GM21717 (cell line): ENCODE measurements around the gene C4B.
"Not testable (repeated sequence)": the region's sequence is repeated elsewhere in the genome, so short reads cannot be mapped to it uniquely, and the experiment has no call there.

Experiments
- ATAC-seq: cut with Tn5 transposase; IDR thresholded peaks from one replicate; pipeline ENCODE4 v1.9.1; 2021; ENCODE audit warnings: mild to moderate bottlenecking, moderate library complexity; ENCODE audit not compliant: unreplicated experiment

C4B gene

GRCh38 chr6:32035283-32036013 is 20.9 kb downstream of the C4B start:
- ATAC-seq = not testable (repeated sequence)

DNA sequence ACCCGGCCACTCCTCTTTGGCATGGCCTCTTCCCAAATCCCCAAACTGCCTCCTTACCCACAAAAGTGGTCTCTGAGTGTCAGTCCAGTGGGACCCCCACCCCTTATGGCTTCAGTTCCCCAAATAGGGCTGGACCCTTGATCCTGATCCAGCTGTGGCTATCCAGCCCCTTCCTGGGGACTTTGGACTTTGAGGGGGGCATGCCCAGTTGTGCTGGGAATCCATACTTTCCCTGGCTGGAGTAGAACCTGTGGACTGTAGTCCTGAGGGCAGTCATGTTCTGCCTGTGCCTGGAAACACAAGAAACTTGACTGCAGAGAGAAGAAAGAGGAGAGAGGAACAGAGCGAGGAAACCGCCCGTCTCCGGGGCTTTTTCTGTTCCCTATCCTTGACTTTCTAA is 22.5 kb downstream of the C4B start:
- not testable (repeated sequence) for ATAC-seq

- ATAC-seq = not testable (repeated sequence)
Measured at GRCh38 chr6:32037598-32038524, 23.3 kb downstream of the C4B start, which contains the start of gene CYP21A2. TSS of gene CYP21A2 (plus strand) at chr6:32038415. CDS start at chr6:32038423, 8 bp downstream.

- not testable (repeated sequence) for ATAC-seq
Measured at GRCh38 chr6:32038878-32039277, 24.3 kb downstream of the C4B start.

DNA sequence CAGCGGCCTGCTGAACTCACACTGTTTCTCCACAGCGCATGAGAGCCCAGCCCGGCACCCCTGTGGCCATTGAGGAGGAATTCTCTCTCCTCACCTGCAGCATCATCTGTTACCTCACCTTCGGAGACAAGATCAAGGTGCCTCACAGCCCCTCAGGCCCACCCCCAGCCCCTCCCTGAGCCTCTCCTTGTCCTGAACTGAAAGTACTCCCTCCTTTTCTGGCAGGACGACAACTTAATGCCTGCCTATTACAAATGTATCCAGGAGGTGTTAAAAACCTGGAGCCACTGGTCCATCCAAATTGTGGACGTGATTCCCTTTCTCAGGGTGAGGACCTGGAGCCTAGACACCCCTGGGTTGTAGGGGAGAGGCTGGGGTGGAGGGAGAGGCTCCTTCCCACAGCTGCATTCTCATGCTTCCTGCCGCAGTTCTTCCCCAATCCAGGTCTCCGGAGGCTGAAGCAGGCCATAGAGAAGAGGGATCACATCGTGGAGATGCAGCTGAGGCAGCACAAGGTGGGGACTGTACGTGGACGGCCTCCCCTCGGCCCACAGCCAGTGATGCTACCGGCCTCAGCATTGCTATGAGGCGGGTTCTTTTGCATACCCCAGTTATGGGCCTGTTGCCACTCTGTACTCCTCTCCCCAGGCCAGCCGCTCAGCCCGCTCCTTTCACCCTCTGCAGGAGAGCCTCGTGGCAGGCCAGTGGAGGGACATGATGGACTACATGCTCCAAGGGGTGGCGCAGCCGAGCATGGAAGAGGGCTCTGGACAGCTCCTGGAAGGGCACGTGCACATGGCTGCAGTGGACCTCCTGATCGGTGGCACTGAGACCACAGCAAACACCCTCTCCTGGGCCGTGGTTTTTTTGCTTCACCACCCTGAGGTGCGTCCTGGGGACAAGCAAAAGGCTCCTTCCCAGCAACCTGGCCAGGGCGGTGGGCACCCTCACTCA is 25.0 kb downstream of the C4B start:
- ATAC-seq = not testable (repeated sequence)

- ATAC-seq = not testable (repeated sequence)
Measured at GRCh38 chr6:32040299-32041049, 25.9 kb downstream of the C4B start.

- ATAC-seq = not testable (repeated sequence)
Measured at GRCh38 chr6:32041050-32041321, 26.4 kb downstream of the C4B start.

GRCh38 chr6:32041385-32041784 is 26.8 kb downstream of the C4B start:
- ATAC-seq = not testable (repeated sequence)

DNA sequence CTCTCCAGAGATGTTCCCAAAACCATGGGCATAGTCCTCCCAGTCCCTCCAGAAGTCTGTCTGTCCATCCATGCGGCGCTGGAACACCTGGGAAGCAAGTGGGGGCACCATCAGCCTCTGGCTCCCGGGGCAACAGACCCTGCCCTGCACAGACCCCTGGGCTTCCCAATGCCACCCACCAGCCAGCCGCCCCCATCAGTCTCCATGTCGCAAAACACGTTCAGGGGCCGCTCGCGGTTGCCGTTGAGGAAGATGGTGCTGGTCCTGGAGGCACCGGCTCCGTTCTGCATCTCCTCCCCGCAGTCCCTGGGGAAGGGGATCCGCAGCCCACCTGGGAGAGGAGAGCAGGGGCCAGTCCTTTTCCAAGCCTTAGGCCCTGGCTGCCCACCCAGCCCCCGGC is 27.7 kb downstream of the C4B start:
- ATAC-seq = not testable (repeated sequence)

- ATAC-seq = not testable (repeated sequence)
Measured at GRCh38 chr6:32043589-32044380, 29.2 kb downstream of the C4B start.

- not testable (repeated sequence) for ATAC-seq
Measured at GRCh38 chr6:32044916-32045315, 30.3 kb downstream of the C4B start.

DNA sequence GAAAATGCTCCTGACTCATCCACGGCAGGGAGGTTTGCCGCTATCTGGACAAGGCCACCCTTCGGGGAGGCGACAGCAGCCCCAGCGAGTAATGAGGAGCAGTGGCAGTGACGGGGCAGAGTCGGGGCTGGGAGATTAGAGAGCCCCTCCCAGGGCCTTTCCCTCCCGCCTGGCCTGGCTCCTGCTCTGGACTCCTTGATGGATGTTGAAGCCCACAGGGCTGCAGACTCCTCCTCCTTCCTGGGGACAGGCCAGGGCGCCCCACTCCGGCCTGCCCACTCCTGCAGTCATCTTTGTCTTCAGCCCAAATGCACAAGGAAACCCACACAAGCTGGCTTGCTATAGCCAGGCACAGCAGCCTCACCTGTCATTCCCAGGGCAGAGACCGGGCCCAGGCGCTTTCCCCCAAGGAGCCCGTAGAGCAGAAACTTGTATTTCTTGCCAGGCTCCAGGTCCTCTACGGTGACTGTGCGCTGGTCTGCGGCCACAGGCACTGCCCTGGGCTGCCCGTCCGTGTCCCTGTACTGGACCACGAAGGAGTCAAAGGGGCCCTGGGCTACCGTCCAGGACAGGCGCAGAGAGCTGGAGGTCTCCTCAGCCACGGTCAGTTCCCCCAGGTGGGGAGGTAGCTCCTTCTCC is 31.3 kb downstream of the C4B start:
- ATAC-seq = no peak

DNA sequence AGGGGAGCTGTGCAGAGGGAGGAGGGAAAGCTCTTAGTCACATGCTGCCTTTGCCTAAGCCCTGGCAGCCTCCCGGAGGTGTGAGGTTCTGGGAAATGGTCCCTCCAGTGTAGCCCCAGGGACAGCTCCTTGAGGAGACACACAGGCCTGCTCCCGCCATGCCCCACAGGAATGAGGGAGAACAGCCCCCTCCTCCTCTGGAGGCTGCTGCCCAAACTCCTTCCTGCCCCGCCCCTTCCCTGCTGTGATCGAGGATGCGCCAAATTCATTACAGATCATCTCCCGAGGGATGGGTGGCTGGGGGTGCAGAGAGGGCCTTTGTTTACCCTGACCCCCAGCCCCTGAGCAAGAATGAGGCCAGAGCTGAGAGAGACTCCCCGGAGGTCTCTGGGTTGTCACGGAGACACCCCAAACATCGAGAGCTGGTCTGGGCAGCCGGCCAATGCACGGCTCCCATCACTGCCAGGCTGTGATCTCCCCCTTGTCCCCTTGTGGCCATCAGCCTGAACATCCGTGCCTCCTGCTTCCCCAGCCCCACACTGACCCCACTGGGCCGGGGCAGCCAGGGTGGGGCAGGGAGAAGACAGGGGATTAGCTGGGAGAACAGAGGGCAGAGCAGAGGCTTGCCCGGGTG is 32.0 kb downstream of the C4B start:
- ATAC-seq = no peak

DNA sequence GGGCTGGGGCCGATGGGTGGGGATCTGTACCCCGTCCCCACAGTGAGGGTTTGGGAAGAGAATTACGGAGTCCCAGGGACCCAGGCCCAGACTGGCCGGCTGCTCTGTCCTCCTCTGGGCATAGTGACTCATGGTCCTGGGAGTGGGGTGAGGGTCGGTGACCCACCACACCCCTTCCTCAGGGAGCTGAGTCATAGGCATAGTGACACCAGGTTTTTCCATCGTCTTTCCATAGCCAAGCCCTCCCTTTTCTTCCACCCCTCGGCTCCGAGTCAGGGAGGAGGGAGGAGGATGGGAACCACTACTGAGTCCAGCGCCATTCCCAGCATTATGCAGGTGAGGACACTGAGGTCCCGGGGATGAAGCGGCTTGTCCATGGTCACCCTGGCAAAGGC is 32.5 kb downstream of the C4B start:
- no peak for ATAC-seq

- ATAC-seq = no peak
Measured at GRCh38 chr6:32047539-32047854, 32.9 kb downstream of the C4B start.

GRCh38 chr6:32047855-32048766 is 33.5 kb downstream of the C4B start:
- ATAC-seq = no peak

- not testable (repeated sequence) for ATAC-seq
Measured at GRCh38 chr6:32049149-32049548, 34.6 kb downstream of the C4B start.
